ENCODE results near the gene TTC7B.

Gene TTC7B

DNA sequence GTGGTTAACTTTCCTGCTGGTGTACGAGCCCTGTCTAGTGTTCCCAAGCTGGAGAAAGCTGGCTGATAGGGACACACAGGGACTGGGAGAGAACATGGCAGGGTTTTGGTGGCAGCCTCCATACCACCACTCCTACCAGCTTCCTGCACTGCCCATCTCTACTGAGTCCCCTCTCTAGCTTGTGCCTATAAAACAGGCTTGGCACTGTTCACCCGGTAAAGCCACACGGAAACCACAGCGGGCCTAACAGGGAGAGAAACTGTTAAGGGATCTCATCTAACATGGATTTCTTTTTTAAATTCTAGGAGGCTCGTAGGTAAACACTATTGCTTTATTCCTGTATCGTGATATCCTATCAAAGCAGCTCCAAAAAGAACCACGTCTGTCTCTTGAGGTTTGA lies 204.7 kb downstream of the TTC7B start:
- FAIRE-seq (no peak), DNase-seq (ENCODE audit: extremely low spot score, insufficient read length, low read depth) (no peak)

DNA sequence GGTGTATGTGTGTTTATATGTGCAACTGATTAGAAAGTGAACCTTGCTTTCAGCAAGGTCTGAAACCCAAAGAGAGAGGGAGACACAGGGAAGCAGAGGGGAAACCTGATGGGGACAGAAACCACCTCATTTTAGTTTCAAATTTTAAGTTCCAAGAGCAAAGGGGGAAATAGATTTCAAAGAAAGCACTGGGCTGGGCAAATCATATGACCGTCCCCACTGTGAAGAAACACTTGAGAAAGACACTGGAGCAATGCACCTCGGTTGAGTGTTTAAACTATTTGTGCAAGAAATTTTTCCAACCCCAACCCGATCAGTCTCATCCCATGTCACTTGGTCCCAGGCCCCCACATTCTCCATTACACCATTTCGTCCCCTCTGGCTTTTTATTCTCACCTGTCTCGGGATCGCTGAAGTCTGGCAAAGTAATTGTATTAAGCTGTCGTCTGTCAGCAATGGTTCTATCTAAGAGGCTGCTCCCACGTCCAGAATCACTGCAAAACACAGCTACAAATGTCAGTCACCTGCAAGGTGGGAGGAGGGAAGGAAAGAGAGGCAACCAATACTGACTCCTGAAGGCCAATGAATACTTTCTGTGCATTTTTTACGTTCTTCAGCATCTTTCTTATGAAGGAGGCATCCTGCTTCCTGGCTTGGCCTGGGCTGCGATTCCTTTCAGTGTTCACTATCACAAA lies 205.7 kb downstream of the TTC7B start:
- DNase-seq (ENCODE audit: extremely low spot score, insufficient read length, low read depth): no peak
- no peak for FAIRE-seq

DNA sequence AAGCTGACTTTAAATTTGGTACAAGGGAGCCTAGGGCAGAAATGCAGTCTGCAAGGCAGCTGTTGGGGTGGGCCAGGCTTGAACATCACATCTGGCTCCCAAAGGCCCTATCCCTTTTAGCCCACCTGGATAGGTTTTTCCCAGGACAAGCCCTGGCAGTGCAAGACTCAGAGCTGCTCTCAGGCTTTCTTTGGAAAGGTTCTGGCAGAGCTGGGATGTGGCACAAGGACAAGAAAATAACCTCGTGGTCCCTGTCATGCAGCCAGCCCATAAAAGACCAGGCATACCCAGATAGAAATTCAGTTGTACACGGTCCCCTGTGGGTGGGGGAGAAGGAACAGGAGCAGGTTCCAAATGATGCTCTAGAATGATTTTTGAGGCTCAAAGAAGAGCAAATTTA lies 206.9 kb downstream of the TTC7B start:
- DNase-seq (ENCODE audit: extremely low spot score, insufficient read length, low read depth) (no peak), FAIRE-seq (no peak)

DNA sequence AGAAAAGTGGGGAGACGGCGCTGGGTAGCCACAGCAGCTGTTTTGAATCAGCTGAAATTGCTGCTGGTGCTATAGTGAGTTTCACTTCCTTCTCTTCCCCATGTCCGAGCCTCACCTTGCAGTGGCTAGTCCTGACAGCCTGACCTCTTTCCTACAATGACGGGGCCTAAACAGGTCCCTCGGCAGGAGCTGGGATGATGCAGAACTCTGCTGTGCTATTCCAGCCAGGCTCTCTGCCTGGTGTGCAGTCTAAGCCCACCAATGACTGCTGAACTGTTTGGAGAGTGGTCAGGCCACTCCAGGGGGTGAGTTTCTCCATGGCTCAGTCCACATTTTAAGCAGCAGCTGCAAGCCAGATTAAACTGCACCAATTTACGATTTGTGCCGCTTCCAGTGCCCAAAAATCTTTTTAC lies 207.3 kb downstream of the TTC7B start:
- peak; percentile 2 for DNase-seq (ENCODE audit: extremely low spot score, insufficient read length, low read depth)
- FAIRE-seq: no peak

DNA sequence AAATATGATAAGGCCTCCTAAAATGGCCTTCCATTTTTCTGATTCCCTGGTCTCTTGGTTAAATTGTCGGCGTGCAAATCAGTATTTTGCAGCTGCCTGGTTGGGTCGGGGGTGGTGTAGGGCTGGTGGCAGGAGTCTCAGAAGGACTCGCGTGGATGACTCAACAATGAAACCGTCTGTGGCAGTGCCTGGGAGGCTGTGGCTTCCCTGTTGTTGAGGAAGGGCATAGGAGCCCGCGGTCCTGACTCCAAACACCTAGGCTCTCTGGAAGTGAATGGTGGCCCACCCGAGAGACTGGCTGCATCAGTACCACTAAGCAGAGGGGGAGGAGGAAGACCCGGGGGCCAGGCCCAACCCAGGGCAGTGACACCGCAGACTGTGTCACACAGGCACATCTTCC lies 207.9 kb downstream of the TTC7B start:
- DNase-seq (ENCODE audit: extremely low spot score, insufficient read length, low read depth): no peak
- FAIRE-seq: no peak

DNA sequence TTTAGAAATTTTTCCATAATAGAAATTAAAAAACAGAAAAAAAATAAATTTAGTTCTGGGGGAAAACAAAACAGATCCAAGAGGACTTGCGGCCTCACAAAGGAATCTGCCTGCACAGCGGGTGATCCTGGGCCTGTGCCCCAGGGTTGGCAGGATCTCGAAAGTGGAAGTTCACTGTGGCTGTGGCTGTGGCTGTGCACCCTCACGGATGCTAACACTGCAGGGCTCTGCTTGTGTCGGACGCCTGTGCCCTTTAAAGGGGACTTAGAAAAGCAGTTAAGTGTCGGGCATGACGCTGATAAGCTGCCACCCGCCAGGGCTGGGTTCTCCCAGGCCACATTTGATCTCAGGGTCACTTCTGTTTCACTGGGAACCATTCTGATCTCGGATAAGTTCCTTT lies 209.1 kb downstream of the TTC7B start:
- DNase-seq (ENCODE audit: extremely low spot score, insufficient read length, low read depth): no peak
- no peak for FAIRE-seq

DNA sequence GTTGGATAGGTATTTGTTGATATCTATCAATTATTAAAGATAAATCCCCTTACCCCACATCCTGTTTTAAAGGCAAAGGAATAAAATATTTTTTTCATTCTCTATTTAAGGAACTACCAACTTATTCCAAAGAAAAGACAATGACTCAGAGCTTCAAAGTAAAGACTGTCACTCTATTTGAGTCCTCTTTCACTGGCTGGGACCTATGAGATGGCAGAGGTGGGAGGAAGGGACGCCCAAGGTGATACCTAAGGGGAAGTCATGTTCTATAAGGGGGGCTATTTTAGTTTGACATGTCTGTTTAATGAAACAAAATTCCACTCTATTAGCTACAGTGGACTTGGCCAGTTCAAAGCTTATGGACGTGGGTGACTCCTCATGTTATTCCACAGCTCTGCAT lies 209.8 kb downstream of the TTC7B start:
- no peak for DNase-seq (ENCODE audit: extremely low spot score, insufficient read length, low read depth)
- FAIRE-seq: no peak

DNA sequence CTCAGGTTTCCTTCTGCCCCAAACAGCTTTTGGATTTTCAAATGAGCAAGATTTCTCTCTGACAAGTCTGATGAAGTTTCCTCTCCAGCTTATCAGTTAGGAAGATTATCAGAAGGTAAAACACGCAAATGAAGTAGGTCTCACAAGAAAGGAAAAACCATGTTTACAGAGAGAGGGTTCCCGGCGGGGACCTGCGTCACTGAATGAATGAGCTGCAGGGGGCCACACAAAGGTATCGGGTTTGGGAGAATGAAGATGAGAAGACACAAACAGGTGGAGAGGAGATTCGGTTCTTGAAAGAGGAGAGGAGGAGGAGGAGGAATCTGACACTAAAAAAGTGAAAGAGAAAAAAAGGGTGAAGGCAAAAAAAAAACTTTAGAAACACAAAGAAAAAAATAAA lies 210.8 kb downstream of the TTC7B start:
- no peak for FAIRE-seq
- DNase-seq (ENCODE audit: extremely low spot score, insufficient read length, low read depth): no peak

DNA sequence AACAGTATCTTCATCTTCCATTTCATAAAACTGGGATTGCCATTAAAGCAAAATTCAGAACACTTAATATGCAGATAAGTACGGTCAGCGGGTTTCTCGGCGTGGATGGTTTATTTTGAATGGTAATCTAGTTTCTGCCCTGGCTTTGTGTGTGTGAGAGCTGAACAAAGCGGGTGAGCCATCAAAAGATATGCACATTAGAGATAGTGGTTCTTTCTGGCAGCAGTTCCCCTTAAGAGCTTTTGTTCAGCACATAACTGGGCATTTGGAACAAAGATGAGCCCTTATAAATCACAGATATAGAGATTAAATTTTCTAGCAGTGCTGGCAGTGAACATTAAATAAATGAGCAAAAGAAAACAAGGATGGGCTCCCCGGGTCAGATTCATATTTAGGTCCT lies 211.9 kb downstream of the TTC7B start:
- FAIRE-seq: no peak
- no peak for DNase-seq (ENCODE audit: extremely low spot score, insufficient read length, low read depth)

DNA sequence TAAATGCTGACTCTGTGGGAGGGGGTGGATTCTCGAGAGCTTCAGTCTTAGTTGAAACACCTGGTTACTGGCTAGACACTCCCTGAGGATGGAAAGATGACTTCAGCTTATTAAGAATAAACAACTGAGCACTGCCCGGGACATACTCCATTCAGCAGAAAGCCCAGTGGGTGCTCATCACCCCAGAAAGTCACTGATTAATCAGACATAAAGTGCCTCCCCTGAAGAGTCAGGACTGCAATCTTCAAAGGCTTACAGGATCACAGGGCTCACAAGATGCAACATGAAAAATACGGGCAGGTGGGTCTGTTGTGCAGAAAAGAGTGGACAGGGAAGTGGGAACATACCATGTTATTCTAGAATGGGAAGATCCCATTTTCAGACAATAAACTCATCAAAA lies 212.4 kb downstream of the TTC7B start:
- FAIRE-seq: no peak
- no peak for DNase-seq (ENCODE audit: extremely low spot score, insufficient read length, low read depth)

DNA sequence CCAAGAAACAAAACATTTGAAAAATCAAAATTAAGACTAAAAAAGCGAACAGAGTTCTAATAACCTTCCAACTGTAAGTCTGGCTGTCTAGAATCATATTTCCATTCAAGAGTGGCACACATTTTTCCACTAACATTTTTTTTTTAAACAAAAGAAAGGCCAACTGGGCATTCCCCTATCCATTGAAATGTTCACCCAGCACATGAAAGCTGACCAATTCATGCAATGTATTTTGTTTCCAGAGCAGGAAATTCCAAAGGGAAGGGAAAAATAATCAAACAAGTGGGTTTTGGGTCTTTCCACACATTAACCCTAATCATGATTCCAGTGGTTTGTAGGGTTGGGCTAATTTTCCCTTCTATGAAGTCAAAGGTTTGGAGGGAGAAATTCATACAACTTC lies 212.9 kb downstream of the TTC7B start:
- FAIRE-seq (no peak), DNase-seq (ENCODE audit: extremely low spot score, insufficient read length, low read depth) (no peak)

DNA sequence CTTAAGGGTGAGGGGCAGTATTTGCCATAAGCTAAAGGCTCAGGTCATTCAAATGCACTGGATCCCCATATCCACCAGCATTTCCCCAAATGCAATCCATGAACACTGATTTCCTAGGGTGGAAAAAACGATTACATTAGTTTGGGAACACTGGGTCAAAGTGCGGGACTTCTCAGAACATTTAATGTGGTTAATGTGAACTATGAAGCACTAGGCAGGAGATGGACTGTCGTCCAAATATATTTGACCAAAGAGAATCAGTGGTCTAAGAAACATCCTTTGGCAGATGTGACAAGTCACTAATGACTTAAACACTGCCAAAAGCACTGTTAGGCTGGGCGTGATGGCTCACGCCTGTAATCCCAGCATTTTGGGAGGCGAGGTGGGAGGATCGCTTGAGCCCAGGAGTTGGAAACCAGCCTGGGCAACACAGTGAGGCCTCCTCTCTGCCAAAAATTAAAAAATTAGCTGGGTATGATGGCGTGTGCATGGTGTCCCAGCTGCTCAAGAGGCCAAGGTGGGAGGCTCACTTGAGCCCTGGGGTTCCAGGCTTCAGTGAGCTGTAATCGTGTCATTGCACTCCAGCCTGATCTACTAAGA lies 214.0 kb downstream of the TTC7B start:
- FAIRE-seq: no peak
- DNase-seq (ENCODE audit: extremely low spot score, insufficient read length, low read depth): no peak

DNA sequence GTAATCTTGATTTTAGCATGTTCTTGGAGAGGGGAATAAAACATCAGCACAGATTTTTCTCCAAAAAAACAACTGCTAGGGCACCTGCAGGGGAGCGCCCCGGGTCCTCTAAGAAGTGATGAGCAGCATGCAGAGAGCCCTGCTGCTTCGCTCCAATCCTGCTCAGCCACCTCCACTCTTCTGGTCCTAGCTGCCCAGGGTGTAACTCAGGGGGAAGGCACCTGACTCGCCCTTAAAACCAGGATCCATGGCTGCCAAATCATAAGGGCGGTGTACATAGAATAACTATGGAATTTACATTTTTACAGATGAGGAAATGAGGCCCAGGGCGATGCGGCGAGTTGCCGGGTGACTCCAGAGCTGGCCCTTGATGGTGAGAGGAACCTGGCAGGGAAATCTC lies 214.7 kb downstream of the TTC7B start:
- FAIRE-seq (no peak), DNase-seq (ENCODE audit: extremely low spot score, insufficient read length, low read depth) (no peak)

DNA sequence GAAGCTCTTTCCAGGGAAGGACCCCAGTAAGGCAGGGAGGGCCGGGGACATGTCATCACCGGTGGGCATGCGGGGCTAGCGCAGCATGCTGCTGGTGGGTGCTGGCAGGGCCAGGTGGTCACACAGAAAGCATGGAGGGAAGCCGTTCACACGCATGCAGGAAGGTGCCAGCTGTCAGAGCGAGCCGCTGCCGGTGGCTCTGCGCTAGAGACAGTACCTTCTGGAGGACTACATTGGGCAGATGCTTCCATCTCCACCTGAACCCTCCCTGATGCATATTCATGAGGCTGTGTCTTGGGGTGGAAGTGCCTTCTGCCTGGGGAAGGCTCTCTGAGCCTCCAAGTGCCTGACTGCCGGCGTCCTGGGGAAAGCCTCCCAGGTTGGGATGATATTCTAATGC lies 215.6 kb downstream of the TTC7B start:
- DNase-seq (ENCODE audit: extremely low spot score, insufficient read length, low read depth) (no peak), FAIRE-seq (no peak)

DNA sequence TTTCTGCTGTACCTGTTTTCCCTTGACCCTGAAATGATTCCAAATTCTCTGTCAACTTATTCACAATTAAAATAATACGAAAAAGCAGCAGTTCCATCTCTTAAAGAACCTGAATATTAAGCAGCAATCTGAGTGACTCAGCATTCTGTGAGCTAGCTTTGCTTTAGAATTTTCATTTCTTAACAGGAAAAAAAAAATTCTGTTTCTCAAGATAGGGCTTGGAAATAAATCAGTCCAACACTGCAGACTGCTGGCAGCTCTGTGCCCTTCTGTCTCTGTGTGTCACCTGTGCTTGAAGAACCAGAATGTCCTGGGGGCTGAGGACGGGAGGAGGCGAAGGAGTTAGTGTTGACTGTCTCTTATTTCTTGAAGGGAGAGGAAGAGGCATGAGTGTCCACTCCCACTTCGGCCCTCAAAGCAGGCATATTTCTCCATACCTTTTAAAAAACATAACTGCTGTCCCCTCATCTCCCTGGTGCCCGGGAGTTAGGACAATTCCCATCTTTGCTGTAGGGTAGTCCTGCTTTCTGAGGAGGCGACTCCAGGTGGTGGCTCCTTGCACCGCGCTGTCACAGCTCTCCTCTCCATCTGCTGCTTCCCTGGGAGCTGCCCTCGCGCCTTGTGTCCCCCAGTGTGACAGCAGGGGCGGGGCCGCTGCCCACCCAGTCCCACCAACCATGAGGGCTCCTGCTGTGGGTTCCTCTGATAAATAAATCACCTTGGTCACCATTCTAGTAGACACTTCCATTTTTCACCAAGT lies 216.3 kb downstream of the TTC7B start:
- DNase-seq (ENCODE audit: extremely low spot score, insufficient read length, low read depth) (no peak), FAIRE-seq (no peak)

DNA sequence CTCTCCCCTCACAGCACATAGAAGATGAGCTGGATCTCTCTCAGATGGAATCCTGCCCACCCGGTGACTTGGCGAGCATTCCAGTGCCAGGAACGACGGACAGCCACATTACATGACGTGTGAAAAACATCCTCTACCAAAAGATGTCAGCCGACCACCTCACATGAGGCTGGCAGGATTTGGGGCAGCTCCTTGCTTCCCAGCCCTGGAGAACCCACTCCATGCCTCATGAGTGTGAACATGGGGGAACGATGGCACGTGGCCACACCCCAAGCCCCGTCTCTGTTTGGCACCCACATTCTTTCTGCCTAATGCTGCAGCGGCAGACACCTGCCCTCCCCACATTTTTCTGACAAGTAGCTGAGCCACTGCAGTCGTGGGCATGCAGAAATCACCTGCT lies 216.9 kb downstream of the TTC7B start:
- FAIRE-seq (no peak), DNase-seq (ENCODE audit: extremely low spot score, insufficient read length, low read depth) (no peak)

DNA sequence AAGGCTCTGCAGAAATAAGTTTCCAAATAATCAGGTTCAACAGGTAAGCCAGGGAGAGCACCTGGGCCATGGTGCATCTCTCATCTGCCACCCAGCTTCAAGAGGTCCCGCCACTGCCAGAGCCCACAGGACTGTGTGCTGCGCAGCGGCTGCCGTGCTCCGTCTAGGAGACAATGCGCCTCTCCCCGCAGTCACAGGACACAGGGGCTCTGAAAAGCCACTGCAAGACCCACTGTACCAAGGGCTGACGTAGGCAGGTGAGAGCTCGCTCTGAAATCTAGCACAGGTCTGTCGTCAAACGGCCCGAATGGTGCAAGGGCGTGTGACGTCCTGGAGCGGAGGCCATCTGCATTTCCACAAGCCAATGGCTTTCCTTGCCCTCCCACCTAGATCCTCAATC lies 218.3 kb downstream of the TTC7B start:
- FAIRE-seq (no peak), DNase-seq (ENCODE audit: extremely low spot score, insufficient read length, low read depth) (no peak)

DNA sequence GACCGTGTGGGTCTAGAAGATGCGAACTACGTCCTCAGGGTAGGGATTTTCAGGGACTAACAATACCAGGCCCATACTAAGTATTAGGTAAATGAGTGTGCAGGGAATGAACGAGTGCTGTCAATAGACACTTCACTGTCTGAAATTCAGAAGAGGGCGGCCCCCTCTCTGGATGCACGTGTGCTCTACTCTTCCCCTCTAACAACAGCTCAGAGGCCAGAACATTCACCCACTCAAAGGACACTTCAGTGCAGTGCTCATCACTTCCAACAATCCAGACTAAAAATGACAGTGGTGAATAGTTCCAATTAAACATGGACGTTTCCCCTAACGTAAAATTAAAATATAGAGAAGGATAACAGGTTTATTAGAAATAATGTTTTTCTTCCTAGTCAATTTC lies 219.5 kb downstream of the TTC7B start:
- FAIRE-seq: no peak
- no peak for DNase-seq (ENCODE audit: extremely low spot score, insufficient read length, low read depth)

DNA sequence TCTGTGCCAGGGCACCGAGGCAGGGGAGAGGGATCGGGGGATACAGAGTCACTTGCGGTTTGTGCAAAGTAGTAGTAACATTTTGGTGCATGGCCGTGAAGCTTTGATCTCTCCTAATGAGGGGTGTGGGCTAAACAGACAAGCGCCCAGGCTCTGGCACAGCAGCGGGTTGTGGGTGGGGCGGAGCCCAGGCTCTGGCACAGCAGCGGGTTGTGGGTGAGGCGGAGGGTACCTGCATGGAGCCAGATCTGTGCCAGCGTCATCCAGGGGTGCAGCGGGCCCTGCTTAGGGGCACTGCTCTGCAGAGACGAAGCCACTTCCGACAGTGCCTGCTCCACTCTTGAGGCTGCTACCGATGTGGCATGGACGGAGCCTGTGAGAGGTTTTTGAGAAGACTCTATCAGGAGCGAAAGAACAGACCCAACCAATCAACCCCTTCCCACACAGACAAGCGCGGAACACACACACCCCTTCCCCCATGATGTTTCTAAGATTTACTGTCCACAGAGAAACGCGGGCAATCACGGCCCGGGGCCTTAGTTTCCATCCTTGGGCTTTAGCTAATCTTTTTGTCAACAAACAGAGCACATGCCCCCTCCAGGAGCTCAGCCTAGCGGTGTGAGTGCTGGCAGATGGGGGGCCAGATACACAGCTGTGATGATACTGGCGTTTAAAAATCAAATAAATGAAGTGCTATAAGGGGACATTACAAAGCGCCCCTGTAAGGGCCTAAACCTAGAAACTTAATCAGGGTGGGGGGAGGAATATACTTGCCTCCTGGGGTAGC lies 222.8 kb downstream of the TTC7B start:
- FAIRE-seq: no peak
- DNase-seq (ENCODE audit: extremely low spot score, insufficient read length, low read depth): no peak

DNA sequence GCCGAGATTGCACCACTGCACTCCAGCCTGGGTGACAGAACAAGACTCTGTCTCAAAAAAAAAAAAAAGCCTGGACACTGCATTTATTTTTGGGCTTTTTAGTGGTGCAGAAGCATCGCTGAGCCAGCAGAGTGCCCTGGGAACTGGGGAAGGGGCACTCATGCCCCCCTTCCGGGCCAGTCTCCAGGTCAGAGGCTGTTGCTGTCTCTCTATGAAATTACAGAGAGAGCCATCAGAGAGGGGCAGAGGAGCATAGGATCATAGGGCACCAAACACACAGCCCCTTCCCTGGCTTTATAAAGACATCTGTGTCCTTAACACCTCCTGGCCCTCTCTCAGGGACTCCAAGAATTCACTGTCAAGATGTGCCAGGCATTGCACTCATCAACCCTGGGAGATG lies 223.6 kb downstream of the TTC7B start:
- FAIRE-seq (no peak), DNase-seq (ENCODE audit: extremely low spot score, insufficient read length, low read depth) (no peak)

DNA sequence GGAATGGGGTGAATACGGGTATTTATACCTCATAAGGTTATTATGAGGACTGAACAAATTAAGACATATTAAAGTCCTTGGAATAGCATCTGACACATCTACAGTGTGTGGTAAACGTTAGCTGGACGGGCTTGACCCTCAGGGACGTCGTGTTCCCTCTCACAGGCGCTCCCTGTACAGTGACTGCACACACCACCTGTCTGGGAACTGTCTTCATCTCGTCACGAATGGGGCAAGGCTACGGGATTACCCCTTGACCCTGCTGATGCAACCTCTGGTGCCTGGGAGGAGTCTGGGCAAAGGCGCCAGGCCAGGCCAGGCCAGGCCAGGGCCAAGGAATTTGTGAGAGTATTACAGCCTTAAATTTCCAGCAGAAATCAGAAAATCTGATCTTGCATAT lies 228.3 kb downstream of the TTC7B start:
- no peak for FAIRE-seq
- no peak for DNase-seq (ENCODE audit: extremely low spot score, insufficient read length, low read depth)

All from GM18507 (cell line).